Breast epithelium (tissue), 4 donors: ENCODE data around the gene CYTH2. TPM values are rescaled to one million over a fixed set of nuclear protein-coding genes. Genes with fewer than 3 reads are reported as not detected.

ENCODE experiments used
- DNase-seq, 2 donors: peaks; one replicate each; pipeline ENCODE4 v3.0.0-alpha.2; 2019; ENCODE audit warnings: low spot score in 2 of 2
- H3K27ac ChIP-seq, 2 donors: fragments of 200-600 bp; sonication (generic) in 1 of 2; one replicate each; pipeline ENCODE4 v1.5.1; 2016 to 2019; ENCODE audit warnings: mild to moderate bottlenecking in 1 of 2
- H3K27me3 ChIP-seq, 2 donors: fragments of 200-600 bp; sonication (generic) in 1 of 2; one replicate each; pipeline versions ENCODE4 v1.5.1 to v1.6.0; 2017 to 2019; ENCODE audit warnings: control low read depth in 1 of 2, mild to moderate bottlenecking in 1 of 2
- H3K36me3 ChIP-seq: fragments of 200-600 bp; one replicate; pipeline ENCODE4 v1.5.1; 2019
- H3K4me1 ChIP-seq, 2 donors: fragments of 200-600 bp; sonication (generic); one replicate each; pipeline ENCODE4 v1.5.1; 2016 to 2019; ENCODE audit warnings: control low read depth in 1 of 2
- H3K4me3 ChIP-seq, 3 donors: fragments of 200-600 bp; sonication (generic); 1 replicate in 2 of 3; 2 replicates in 1 of 3; pipeline ENCODE4 v1.5.1; 2016 to 2019; ENCODE audit warnings: mild to moderate bottlenecking in 3 of 3, moderate library complexity in 2 of 3
- H3K9me3 ChIP-seq, 2 donors: fragments of 200-600 bp; sonication (generic) in 1 of 2; one replicate each; pipeline ENCODE4 v1.5.1; 2016 to 2019; ENCODE audit warnings: control low read depth in 1 of 2
- CTCF ChIP-seq, 3 donors: fragments of 450-650 bp; IDR thresholded peaks; one replicate each; pipeline ENCODE4 v1.5.1; 2016 to 2017; ENCODE audit warnings: antibody characterized with exemption in 3 of 3, mild to moderate bottlenecking in 3 of 3, moderate library complexity in 3 of 3
- POLR2A ChIP-seq: fragments of 450-650 bp; IDR thresholded peaks from one replicate; pipeline ENCODE4 v1.6.1; 2016; ENCODE audit warnings: antibody characterized with exemption, mild to moderate bottlenecking, moderate library complexity
- POLR2AphosphoS5 ChIP-seq, 3 donors: sonication (generic); formaldehyde crosslinking; IDR thresholded peaks; one replicate each; pipeline ENCODE4 v1.6.1; 2017; ENCODE audit warnings: antibody characterized with exemption in 3 of 3
- intact Hi-C: fragments of 100-400 bp; cut with DNase I; formaldehyde crosslinking; loops from one replicate; pipeline ENCODE4 v1.15.1; 2023; ENCODE audit warnings: low total_unique reads
- total RNA-seq, 3 donors: library from RNA; depleted of rRNA; stranded (reverse); fragments of >200 nt; gene quantifications; one replicate each; pipeline ENCODE4 v1.1.0, GENCODE V29; 2016

CYTH2 gene
- total RNA-seq, 3 donors from 2014 or later = 42.2 to 74.7 (median 70.4) TPM

DNA sequence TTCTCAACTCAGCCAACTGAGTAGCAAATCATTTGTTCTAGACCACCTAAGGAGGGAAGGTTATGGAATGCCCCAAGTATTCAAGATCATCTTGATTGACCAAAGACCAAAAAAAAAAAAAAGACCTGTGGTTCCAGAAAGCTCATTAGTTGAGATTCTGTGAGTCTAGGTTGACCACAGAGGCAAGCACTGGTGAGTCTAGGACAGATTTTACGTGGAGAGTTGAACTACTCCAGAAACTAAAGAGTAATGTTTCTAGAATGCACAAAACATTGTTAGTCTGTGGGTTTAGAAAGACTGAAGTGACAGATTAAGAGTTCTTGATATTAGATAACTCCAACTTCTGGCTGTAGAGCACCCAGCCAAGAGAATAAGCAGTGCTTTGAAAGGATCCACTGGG, 4.0 kb upstream of the CYTH2 start:
- intact Hi-C loops = no loop called here
- no peak for DNase-seq

DNA sequence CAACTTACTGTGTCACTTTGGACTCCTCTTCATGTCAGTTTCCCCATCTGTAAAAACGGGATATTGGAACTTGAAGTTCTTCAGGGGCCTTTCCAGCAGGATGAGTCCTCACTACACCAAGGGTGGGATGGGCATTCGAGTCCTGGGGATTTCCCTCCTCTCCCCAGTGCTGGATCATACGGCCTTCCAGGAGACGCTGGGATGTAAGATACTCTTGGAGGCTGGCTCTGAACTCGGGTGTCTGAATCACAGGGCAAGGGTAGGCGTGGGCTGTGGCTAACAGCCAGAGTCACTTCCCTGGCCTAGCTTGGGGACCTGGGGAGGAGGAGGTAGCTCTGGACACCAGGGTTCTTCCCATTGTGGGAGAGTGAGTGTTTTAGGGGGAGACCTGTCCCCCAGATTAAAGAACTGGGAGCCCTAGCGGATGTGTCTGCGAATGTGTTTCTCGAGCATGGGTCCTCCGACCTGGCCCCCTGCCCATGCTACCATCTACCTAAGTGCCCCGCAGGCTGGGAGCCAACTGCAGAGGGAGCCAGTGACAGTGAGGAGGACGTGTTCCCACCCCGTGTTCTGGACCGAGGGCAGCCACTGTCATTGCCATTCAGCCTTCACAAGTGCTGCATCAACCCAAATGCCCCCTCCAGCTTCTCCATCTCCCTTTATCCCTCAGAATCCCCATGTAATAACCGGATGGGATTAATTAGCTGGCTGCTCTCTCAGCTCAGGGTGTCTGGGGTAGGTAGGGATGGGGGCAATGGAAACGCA, 2.4 kb upstream of the CYTH2 start:
- TF ChIP-seq POLR2AphosphoS5 (IDR thresholded peaks at IDR 0.05) = no peak
- no peak for TF ChIP-seq CTCF (IDR thresholded peaks at IDR 0.05)
- no peak for TF ChIP-seq POLR2A
- no peaks in the 10 kb centered on the region for H3K36me3 ChIP-seq
- no peak overlapping the region for H3K4me3 ChIP-seq
- H3K27ac ChIP-seq = no peak overlapping the region
- H3K9me3 ChIP-seq = no peaks in the 10 kb centered on the region
- intact Hi-C loops = no loop called here
- H3K27me3 ChIP-seq = no peaks in the 10 kb centered on the region
- DNase-seq = no peak
- peaks cover 4 to 16% of the 10 kb centered on the region in 2 donors for H3K4me1 ChIP-seq

More for the DNA sequence above, 4.0 kb upstream of the CYTH2 start:
- no peak for TF ChIP-seq POLR2AphosphoS5 (IDR thresholded peaks at IDR 0.05)
- no peak for TF ChIP-seq CTCF (IDR thresholded peaks at IDR 0.05)
- TF ChIP-seq POLR2A = no peak
- Histone ChIP-seq H3K27ac (no peak overlapping the region), H3K27me3 (no peaks in the 10 kb centered on the region), H3K36me3 (no peaks in the 10 kb centered on the region), H3K4me1 (peaks cover 3% of the 10 kb centered on the region in 2 donors), H3K4me3 (no peak overlapping the region), H3K9me3 (no peaks in the 10 kb centered on the region)

- peak overlapping the region; percentile 97 to 98 for H3K27ac ChIP-seq
- intact Hi-C loops = no loop called here
Observed at GRCh38 chr19:48468772-48469288, 339 bp upstream of the CYTH2 start.

DNA sequence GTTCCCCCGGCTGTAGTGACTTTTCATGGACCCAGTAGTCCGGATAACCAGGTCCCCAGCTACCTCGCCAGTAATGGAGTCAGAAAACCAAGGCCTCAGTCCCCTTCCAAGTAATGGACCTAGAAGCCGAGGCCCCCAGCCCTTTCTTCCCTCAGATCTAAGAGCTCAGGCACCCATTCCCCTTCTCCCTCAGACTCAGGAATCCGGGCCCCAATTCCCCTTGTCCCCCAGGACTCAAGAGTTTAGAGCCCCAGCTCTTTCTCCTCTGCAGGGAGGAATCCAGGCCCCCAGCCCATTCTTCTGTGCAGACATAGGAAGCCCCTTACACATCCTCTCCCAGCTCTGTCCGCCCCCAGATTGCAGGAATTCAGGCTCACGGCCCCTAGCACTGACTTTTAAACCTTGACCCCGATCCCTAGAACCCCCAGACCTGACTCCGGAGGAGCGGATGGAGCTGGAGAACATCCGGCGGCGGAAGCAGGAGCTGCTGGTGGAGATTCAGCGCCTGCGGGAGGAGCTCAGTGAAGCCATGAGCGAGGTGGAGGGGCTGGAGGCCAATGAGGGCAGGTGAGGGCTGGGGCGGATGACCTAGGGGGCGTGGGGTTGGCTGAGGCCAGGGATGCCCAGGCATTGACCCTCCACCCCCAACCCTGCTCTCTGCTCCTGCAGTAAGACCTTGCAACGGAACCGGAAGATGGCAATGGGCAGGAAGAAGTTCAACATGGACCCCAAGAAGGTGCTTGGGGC, 938 bp downstream of the CYTH2 start:
- Histone ChIP-seq H3K27ac (peak overlapping the region; percentile 97 to 98), H3K4me1 (peaks cover 4 to 31% of the 10 kb centered on the region in 2 donors), H3K36me3 (no peaks in the 10 kb centered on the region), H3K4me3 (peak overlapping the region; percentile 81 to 96 (median 84)), H3K9me3 (no peaks in the 10 kb centered on the region), H3K27me3 (no peaks in the 10 kb centered on the region)
- no peak for DNase-seq
- TF ChIP-seq CTCF (IDR thresholded peaks at IDR 0.05) = no peak
- TF ChIP-seq POLR2A = no peak
- TF ChIP-seq POLR2AphosphoS5 (IDR thresholded peaks at IDR 0.05) = no peak
- intact Hi-C loops = no loop called here

More at GRCh38 chr19:48468772-48469288, 339 bp upstream of the CYTH2 start:
- Histone ChIP-seq H3K9me3 (no peaks in the 10 kb centered on the region), H3K4me1 (peaks cover 4 to 31% of the 10 kb centered on the region in 2 donors), H3K4me3 (peak overlapping the region; percentile 81 to 96 (median 84)), H3K36me3 (no peaks in the 10 kb centered on the region), H3K27me3 (no peaks in the 10 kb centered on the region)
- TF ChIP-seq POLR2A (no peak), POLR2AphosphoS5 (IDR thresholded peaks at IDR 0.05) (no peak), CTCF (IDR thresholded peaks at IDR 0.05) (no peak)
- DNase-seq = peak; percentile 100
